ENCODE results near the gene CRIP1. TPM values are rescaled to one million over a fixed set of nuclear protein-coding genes. Genes with fewer than 3 reads are reported as not detected.

The CRIP1 gene
- total RNA-seq, 1 donor from 2014 or later = 65.9 TPM

DNA sequence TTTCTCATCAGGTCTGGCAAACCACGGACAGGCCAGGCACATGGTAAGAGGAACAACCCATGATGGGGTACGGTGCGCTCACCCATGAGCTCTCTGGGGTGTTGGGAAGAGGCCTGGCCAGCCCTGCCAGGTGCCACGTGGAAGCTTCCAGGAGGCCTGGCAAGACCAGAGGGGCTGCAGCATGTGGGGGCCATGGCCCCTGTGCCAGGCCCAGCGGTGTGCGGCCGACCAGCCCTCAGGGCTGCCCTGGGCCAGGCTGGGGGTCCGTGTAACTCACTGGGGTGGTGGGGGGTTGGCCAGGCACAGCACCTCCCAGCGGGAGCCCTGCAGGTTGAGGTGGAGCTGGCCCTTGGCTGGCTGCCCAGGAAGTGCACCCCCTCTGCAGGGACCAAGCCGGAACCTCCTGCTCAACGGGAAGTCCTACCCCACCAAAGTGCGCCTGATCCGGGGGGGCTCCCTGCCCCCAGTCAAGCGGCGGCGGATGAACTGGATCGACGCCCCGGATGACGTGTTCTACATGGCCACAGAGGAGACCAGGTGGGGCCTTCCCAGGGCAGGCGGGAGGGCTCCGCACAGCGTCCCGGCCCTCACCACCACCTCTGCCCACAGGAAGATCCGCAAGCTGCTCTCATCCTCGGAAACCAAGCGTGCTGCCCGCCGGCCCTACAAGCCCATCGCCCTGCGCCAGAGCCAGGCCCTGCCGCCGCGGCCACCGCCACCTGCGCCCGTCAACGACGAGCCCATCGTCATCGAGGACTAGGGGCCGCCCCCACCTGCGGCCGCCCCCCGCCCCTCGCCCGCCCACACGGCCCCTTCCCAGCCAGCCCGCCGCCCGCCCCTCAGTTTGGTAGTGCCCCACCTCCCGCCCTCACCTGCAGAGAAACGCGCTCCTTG lies 17.0 kb upstream of the CRIP1 start:
- TF ChIP-seq CTCF (IDR thresholded peaks at IDR 0.05; ENCODE audit: borderline replicate concordance) = no peak
- peak overlapping the region; percentile 92 for H3K4me3 ChIP-seq
- H3K36me3 ChIP-seq = peaks cover 17% of the 10 kb centered on the region
- no peaks in the 10 kb centered on the region for H3K27me3 ChIP-seq (ENCODE audit: low read depth)
- no peaks in the 10 kb centered on the region for H3K9me3 ChIP-seq (replicated peaks)
- DNase-seq = peak; percentile 61
- H3K27ac ChIP-seq (replicated peaks) = peak overlapping the region; percentile 100
- peaks cover 84% of the 10 kb centered on the region for H3K4me1 ChIP-seq
- intact Hi-C loops (cut with micrococcal nuclease) = no loop called here

DNA sequence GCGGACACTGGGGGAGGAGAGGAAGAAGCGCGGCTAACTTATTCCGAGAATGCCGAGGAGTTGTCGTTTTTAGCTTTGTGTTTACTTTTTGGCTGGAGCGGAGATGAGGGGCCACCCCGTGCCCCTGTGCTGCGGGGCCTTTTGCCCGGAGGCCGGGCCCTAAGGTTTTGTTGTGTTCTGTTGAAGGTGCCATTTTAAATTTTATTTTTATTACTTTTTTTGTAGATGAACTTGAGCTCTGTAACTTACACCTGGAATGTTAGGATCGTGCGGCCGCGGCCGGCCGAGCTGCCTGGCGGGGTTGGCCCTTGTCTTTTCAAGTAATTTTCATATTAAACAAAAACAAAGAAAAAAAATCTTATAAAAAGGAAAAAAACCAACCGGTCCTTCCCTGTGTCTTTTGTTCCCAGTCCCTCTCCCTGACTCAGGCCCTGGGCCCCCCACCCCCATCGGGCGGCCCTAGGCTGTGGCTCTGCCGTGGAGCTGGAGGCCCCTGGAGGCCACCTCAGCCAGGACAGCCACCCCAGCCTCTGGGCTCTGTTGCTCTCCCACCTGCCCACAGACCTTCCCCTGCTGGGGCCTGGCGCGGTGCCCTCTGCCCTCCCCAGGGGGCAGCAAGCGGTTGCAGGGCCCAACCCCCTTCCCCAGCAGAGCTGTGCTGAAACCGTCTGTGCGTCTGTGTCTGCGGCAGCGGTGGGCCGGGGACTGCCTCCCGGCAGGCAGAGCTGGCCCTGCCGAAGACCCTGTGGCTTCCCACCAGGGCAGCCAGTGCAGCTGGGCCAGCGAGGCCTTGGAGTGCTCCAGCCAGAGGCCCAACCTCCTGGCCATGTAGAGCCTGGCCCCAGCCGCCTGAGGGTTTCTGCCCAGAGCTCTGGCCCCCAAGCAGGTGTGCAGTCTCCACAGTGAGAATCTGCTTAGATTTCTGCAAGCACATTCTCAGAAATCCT lies 16.1 kb upstream of the CRIP1 start:
- no peak for TF ChIP-seq CTCF (IDR thresholded peaks at IDR 0.05; ENCODE audit: borderline replicate concordance)
- Histone ChIP-seq H3K4me1 (peaks cover 84% of the 10 kb centered on the region), H3K27ac (replicated peaks) (peak overlapping the region; percentile 100), H3K27me3 (ENCODE audit: low read depth) (no peaks in the 10 kb centered on the region), H3K4me3 (peak overlapping the region; percentile 92), H3K36me3 (peaks cover 10% of the 10 kb centered on the region), H3K9me3 (replicated peaks) (no peaks in the 10 kb centered on the region)
- peak; percentile 30 for DNase-seq
- intact Hi-C loops (cut with micrococcal nuclease) = no loop called here

- Histone ChIP-seq H3K9me3 (replicated peaks) (no peaks in the 10 kb centered on the region), H3K4me3 (peak overlapping the region; percentile 92), H3K36me3 (peaks cover 9% of the 10 kb centered on the region), H3K27me3 (ENCODE audit: low read depth) (no peaks in the 10 kb centered on the region), H3K27ac (replicated peaks) (peak overlapping the region; percentile 100), H3K4me1 (peaks cover 91% of the 10 kb centered on the region)
- intact Hi-C loops (cut with micrococcal nuclease) = no loop called here
- TF ChIP-seq CTCF (IDR thresholded peaks at IDR 0.05; ENCODE audit: borderline replicate concordance) = peak; percentile 58
- peak; percentile 77 for DNase-seq
These were observed 15.3 kb upstream of the CRIP1 start for GRCh38 chr14:105471297-105471821.

DNA sequence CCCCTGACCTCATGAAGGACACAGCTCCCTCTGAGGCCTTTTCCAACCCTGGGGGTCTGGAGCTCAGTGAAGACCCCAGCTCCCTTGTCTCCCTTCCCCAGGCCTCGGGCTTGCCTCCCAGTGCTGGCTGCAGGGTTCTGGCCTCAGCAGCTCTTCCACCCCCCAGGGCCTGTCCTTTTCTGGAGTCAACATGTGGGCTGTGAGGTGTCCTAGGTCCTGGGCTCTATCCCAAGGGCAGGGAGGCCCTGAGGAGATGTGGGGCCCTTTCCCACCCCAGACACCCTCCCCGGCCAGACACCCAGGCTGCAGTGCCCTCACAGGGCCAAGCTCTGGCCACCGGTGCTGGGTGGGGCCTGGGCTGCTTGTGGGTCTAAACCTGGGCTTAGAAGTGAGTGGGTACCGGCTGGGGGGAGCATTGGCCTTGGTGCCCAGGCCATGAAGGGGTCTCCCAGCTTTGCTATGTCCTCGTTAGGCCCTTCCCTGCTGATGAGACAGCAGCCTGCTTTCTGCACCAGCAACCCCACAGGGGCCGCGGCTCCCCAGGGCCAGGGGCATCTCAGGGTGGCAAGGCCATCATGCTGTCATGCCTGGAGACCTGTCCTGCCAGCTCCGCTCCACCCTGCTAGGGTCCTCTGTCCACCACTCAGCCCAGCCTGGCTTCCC lies 14.7 kb upstream of the CRIP1 start:
- H3K27ac ChIP-seq (replicated peaks) = peak overlapping the region; percentile 100
- H3K4me3 ChIP-seq = peak overlapping the region; percentile 92
- H3K4me1 ChIP-seq = peaks cover 94% of the 10 kb centered on the region
- peak; percentile 63 for DNase-seq
- H3K9me3 ChIP-seq (replicated peaks) = no peaks in the 10 kb centered on the region
- no peaks in the 10 kb centered on the region for H3K27me3 ChIP-seq (ENCODE audit: low read depth)
- no peak for TF ChIP-seq CTCF (IDR thresholded peaks at IDR 0.05; ENCODE audit: borderline replicate concordance)
- H3K36me3 ChIP-seq = peaks cover 3% of the 10 kb centered on the region
- intact Hi-C loops (cut with micrococcal nuclease) = no loop called here
